ENCODE data around the gene CACNA1H.

CACNA1H gene

GRCh38 chr16:1211451-1212268 lies 58.8 kb downstream of the CACNA1H start:
- no peak for DNase-seq (ENCODE audit: low read depth, low spot score)

GRCh38 chr16:1212616-1213194 lies 59.8 kb downstream of the CACNA1H start:
- no peak for DNase-seq (ENCODE audit: low read depth, low spot score)

DNA sequence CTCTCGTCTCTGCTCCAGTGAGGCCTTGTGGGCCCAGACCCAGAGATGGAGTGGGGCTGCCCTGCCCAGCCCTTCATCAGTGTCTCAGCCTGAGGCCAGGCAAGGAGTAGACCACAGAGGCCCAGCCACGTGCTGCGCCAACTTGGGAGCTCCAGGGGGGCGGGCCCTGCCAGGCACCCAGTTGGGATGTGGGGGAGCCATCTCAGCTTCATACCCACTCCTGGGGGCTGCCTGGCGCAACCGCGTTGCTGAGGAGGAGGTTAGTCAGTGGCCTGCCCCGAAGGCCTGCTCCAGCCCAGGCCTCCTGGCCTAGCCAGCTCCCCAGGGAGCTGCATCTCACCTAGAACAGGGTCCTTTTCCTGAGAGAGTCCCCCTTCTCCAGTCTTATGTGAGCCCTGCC lies 60.3 kb downstream of the CACNA1H start:
- no peak for DNase-seq (ENCODE audit: low read depth, low spot score)

- no peak for DNase-seq (ENCODE audit: low read depth, low spot score)
These were observed 61.0 kb downstream of the CACNA1H start for GRCh38 chr16:1213796-1214372.

DNA sequence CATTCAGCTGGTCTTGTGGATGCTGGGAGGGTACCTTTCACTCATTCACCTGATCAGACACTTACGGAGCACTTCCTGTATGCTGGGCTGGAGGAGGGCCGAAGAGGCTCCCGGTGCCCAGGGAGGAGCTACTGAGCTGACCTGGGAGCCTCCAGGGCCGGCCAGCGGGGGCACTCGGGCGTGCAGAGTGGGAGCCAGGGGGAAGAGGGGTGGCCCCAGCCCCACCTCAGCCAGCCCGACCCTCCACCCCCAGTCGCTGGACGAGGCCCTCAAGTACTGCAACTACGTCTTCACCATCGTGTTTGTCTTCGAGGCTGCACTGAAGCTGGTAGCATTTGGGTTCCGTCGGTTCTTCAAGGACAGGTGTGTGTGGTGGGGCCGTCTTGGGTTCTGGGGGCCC lies 61.8 kb downstream of the CACNA1H start:
- DNase-seq (ENCODE audit: low read depth, low spot score) = no peak

DNA sequence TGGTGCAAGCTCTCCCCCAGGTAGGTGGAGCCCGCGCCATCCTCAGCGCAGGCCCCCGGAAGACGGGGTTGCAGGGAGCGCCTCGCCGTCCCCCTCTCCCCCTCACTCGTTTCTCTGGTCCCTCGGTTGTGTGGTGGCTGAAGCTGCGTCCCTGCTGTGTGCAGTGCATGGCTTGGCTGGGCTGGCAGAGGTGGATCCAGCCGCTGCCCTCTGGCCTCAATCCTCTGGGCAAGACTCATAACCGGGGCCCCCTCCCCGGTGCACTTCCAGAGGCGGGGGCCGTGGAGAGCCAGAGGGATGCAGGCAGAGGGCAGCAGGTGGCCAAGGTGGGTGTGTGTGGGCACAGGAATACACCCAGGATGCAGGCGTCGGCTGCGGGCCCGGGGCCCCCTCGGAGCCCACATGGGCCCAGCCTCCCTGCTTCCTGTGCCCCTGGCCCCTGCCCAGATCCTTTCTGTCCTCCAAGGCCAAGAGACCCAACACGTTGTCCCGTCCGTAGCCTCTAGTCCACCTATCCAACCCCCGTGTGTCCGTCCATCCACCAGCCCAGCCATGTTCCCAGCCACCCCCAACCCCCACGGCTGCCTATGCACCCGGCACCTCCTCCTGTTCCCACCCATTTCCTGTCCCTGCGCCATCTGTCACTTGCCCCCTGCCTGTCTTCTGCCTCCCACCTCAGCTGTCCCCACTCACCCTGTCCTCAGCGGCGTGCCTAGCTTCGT lies 62.8 kb downstream of the CACNA1H start:
- no peak for DNase-seq (ENCODE audit: low read depth, low spot score)

DNA sequence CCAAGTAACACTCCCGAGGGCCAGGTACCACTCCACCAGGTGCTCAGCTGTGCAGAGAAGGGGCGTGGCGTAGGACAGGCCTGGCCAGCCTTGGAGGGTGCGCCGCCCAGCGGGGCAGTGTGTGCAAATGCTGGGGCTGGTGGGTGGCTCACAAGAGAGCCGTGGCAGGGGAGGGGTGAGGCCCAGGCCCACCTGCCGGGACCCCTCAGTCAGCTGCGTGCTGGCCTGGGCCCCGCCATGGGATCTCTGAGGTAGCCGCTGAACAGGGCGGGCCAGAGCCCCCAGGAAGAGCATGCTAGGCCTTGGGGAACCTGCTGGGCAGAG lies 63.4 kb downstream of the CACNA1H start:
- DNase-seq (ENCODE audit: low read depth, low spot score) = no peak

GRCh38 chr16:1216681-1217400 lies 63.9 kb downstream of the CACNA1H start:
- no peak for DNase-seq (ENCODE audit: low read depth, low spot score)

DNA sequence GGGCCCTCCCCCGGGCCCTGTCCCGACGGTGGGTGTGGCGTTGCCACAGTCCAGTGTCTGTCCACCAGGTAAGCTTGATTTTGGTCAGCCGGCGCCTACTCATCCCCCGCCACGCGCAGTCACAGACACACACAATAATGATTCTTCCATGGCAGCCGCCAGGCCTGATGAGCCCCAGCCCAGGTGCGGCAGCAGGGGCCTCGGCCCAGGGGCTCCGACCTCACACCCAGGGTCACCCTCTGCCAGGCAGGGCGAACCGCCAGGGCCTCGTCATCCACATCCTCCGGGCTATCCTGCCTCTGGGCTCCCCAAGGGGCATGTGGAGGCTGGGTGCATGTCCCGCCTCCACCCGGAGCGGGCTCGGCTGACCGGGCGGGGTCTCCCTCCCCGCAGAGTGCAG lies 64.6 kb downstream of the CACNA1H start:
- no peak for DNase-seq (ENCODE audit: low read depth, low spot score)

- DNase-seq (ENCODE audit: low read depth, low spot score) = no peak
These were observed 65.4 kb downstream of the CACNA1H start for GRCh38 chr16:1218061-1218929.

GRCh38 chr16:1218930-1219611 lies 66.2 kb downstream of the CACNA1H start:
- no peak for DNase-seq (ENCODE audit: low read depth, low spot score)

DNA sequence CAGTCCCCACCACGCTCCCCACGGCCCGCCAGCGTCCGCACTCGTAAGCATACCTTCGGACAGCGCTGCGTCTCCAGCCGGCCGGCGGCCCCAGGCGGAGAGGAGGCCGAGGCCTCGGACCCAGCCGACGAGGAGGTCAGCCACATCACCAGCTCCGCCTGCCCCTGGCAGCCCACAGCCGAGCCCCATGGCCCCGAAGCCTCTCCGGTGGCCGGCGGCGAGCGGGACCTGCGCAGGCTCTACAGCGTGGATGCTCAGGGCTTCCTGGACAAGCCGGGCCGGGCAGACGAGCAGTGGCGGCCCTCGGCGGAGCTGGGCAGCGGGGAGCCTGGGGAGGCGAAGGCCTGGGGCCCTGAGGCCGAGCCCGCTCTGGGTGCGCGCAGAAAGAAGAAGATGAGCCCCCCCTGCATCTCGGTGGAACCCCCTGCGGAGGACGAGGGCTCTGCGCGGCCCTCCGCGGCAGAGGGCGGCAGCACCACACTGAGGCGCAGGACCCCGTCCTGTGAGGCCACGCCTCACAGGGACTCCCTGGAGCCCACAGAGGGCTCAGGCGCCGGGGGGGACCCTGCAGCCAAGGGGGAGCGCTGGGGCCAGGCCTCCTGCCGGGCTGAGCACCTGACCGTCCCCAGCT lies 67.3 kb downstream of the CACNA1H start:
- no peak for DNase-seq (ENCODE audit: low read depth, low spot score)

DNA sequence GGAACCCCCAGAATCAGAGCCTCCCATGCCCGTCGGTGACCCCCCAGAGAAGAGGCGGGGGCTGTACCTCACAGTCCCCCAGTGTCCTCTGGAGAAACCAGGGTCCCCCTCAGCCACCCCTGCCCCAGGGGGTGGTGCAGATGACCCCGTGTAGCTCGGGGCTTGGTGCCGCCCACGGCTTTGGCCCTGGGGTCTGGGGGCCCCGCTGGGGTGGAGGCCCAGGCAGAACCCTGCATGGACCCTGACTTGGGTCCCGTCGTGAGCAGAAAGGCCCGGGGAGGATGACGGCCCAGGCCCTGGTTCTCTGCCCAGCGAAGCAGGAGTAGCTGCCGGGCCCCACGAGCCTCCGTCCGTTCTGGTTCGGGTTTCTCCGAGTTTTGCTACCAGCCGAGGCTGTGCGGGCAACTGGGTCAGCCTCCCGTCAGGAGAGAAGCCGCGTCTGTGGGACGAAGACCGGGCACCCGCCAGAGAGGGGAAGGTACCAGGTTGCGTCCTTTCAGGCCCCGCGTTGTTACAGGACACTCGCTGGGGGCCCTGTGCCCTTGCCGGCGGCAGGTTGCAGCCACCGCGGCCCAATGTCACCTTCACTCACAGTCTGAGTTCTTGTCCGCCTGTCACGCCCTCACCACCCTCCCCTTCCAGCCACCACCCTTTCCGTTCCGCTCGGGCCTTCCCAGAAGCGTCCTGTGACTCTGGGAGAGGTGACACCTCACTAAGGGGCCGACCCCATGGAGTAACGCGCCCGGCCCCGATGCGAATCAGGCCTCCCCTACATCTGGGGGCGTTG lies 68.1 kb downstream of the CACNA1H start:
- no peak for DNase-seq (ENCODE audit: low read depth, low spot score)

- no peak for DNase-seq (ENCODE audit: low read depth, low spot score)
These were observed 69.0 kb downstream of the CACNA1H start for GRCh38 chr16:1221628-1222552.

DNA sequence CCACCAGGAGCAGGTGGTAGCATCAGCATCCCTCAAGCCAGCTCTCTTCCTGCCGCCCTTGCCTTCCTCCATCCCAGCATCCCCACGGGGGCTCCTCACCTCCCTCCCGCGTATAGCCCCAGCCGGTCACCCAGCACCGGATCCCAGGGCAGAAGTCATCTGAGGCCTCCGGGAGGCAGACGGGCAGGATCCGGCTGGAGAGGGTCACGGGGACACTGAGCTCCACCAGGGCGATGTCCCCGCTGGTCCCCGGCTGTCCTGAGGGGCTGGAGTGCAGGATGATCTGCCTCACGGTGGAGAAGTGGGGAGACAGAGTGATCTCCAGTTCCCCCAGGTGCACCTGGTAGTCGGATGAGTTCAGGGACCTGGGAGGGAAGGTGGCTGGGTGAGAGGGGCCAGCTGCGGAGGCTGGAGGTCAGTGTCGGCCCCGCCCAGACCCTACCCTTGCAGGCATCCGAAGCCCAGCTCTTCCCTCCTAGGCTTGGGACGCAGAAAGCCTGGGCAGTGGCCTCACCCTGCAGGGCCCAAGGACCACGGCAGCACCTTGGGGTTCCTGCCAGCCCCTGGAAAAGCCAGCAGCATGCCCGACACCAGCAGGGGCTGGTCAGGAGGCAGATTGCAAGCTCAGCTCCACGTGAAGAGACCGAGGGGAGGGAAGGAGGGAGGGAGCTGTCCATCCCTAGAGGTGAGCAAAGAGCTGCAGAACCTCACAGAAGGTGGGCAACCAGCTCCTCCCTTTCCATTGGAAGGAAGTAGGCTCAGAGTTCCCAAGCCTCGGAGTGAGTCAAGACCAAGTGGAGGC lies 69.8 kb downstream of the CACNA1H start:
- DNase-seq (ENCODE audit: low read depth, low spot score) = no peak

DNA sequence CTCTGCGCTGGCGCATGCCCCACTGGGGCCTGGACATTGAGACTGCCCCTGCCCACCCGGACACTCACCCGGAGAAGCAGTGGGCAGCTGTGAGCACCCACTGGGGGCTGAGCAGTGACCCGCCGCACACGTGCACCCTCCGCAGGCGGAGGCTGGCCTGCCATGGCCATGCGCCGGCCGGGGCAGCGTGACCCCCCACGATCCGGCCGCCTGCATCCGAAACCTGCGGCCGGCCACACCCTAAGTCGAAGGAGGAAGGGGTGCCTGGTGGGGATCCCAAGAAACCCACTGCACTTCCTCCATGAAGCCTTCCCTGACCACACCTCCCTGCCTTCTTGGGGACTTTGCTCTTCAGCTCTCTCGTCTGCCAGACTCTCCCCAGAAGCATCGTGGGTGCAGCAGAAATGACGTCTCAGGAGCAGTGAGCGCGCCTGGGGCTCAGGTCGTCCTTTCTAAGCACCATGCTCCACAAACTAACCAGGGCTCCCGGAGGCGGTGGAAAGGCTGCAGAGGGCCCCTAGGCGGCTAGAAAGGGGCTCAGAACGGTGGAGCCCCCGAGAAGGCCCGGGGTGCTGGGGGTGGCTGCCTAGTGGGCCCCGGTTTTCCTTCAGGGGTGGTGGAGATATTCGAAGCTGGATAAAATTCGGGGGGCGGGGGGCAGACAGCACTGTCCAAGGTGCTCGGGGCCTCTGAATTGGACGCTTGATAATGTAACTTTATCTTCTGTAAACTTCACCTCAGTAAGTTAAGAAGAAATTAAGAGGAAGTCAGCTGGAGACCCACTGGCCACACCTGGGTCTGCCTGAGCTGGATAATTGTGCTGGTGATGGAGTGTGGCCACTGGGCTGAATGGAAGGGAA lies 70.7 kb downstream of the CACNA1H start:
- no peak for DNase-seq (ENCODE audit: low read depth, low spot score)
